ENCODE data around the gene NFKBIB.
A peak's percentile ranks its signal among the peaks of the same experiment; 100 is the strongest.

Gene NFKBIB

GRCh38 chr19:38928391-38929001, 28.7 kb downstream of the NFKBIB start:
- Histone ChIP-seq H2AFZ (ENCODE audit: low read length) (no peak overlapping the region), H3K36me3 (replicated peaks; ENCODE audit: insufficient read depth, low read length) (no peaks in the 10 kb centered on the region; the same call in 1 of the 2 replicates), H4K20me1 (ENCODE audit: insufficient read depth, low read length) (no peaks in the 10 kb centered on the region), H3K27ac (ENCODE audit: low read length) (no peak overlapping the region), H3K9me2 (replicated peaks; ENCODE audit: insufficient read depth, low read length) (no peaks in the 10 kb centered on the region), H3K4me1 (ENCODE audit: low read length) (peaks cover 8% of the 10 kb centered on the region; the same call in 1 of the 2 replicates), H3K4me2 (ENCODE audit: low read depth, low read length) (no peak overlapping the region), H3K9me3 (replicated peaks; ENCODE audit: insufficient read depth, low read length) (no peaks in the 10 kb centered on the region), H3K9ac (ENCODE audit: low read length) (no peak overlapping the region), H3K4me3 (ENCODE audit: low read length) (no peak overlapping the region), H3K79me2 (ENCODE audit: low read length) (peaks cover 32% of the 10 kb centered on the region), H3F3A (ENCODE audit: insufficient read depth, low read length) (no peaks in the 10 kb centered on the region), H3K27me3 (replicated peaks; ENCODE audit: insufficient read depth, low read length) (no peaks in the 10 kb centered on the region)
- TF ChIP-seq EZH2phosphoT487 (IDR thresholded peaks at IDR 0.05; ENCODE audit: low read length) (no peak), EZH2 (optimal IDR thresholded peaks at IDR 0.05; ENCODE audit: low read depth, low read length) (no peak), CTCF (IDR thresholded peaks at IDR 0.05; ENCODE audit: low read length) (no peak)
- no peak for DNase-seq

GRCh38 chr19:38929929-38930775, 30.4 kb downstream of the NFKBIB start, which contains the start of gene SARS2:
Gene SARS2, minus strand, starts transcription at chr19:38930763. Its CDS starts 27 bp downstream, at chr19:38930736.
- H2AFZ ChIP-seq (ENCODE audit: low read length) = peak within 1 kb of the TSS; percentile 91
- H3K9ac ChIP-seq (ENCODE audit: low read length) = peak within 1 kb of the TSS; percentile 95
- no peaks in the 10 kb centered on the region for H3F3A ChIP-seq (ENCODE audit: insufficient read depth, low read length)
- H3K4me1 ChIP-seq (ENCODE audit: low read length) = peaks cover 8% of the 10 kb centered on the region; the same call in 1 of the 2 replicates
- TF ChIP-seq EZH2 (optimal IDR thresholded peaks at IDR 0.05; ENCODE audit: low read depth, low read length) = no peak
- peak; percentile 99 for TF ChIP-seq CTCF (IDR thresholded peaks at IDR 0.05; ENCODE audit: low read length)
- peak within 1 kb of the TSS; percentile 89 for H3K4me2 ChIP-seq (ENCODE audit: low read depth, low read length)
- H4K20me1 ChIP-seq (ENCODE audit: insufficient read depth, low read length) = no peaks in the 10 kb centered on the region
- H3K9me2 ChIP-seq (replicated peaks; ENCODE audit: insufficient read depth, low read length) = no peaks in the 10 kb centered on the region
- no peaks in the 10 kb centered on the region for H3K9me3 ChIP-seq (replicated peaks; ENCODE audit: insufficient read depth, low read length)
- peak within 1 kb of the TSS; percentile 98 for H3K4me3 ChIP-seq (ENCODE audit: low read length)
- H3K27ac ChIP-seq (ENCODE audit: low read length) = peak within 1 kb of the TSS; percentile 76
- peak; percentile 95 for DNase-seq
- peaks cover 32% of the 10 kb centered on the region for H3K79me2 ChIP-seq (ENCODE audit: low read length)
- no peaks in the 10 kb centered on the region for H3K27me3 ChIP-seq (replicated peaks; ENCODE audit: insufficient read depth, low read length)
- no peaks in the 10 kb centered on the region; the same call in 1 of the 2 replicates for H3K36me3 ChIP-seq (replicated peaks; ENCODE audit: insufficient read depth, low read length)

- H3K79me2 ChIP-seq (ENCODE audit: low read length) = peaks cover 32% of the 10 kb centered on the region
- peak within 1 kb of the TSS; percentile 89 for H3K4me2 ChIP-seq (ENCODE audit: low read depth, low read length)
- no peaks in the 10 kb centered on the region for H3K27me3 ChIP-seq (replicated peaks; ENCODE audit: insufficient read depth, low read length)
- H3K9me2 ChIP-seq (replicated peaks; ENCODE audit: insufficient read depth, low read length) = no peaks in the 10 kb centered on the region
- peak; percentile 99 for DNase-seq
- H3K27ac ChIP-seq (ENCODE audit: low read length) = peak within 1 kb of the TSS; percentile 76
- TF ChIP-seq CTCF (IDR thresholded peaks at IDR 0.05; ENCODE audit: low read length) = no peak
- TF ChIP-seq EZH2phosphoT487 (IDR thresholded peaks at IDR 0.05; ENCODE audit: low read length) = no peak
- no peak for TF ChIP-seq EZH2 (optimal IDR thresholded peaks at IDR 0.05; ENCODE audit: low read depth, low read length)
- H3K9ac ChIP-seq (ENCODE audit: low read length) = peak within 1 kb of the TSS; percentile 95
- H4K20me1 ChIP-seq (ENCODE audit: insufficient read depth, low read length) = no peaks in the 10 kb centered on the region
- H3K9me3 ChIP-seq (replicated peaks; ENCODE audit: insufficient read depth, low read length) = no peaks in the 10 kb centered on the region
- H3K36me3 ChIP-seq (replicated peaks; ENCODE audit: insufficient read depth, low read length) = no peaks in the 10 kb centered on the region; the same call in 1 of the 2 replicates
- H3K4me1 ChIP-seq (ENCODE audit: low read length) = peaks cover 8% of the 10 kb centered on the region; the same call in 1 of the 2 replicates
- H3F3A ChIP-seq (ENCODE audit: insufficient read depth, low read length) = no peaks in the 10 kb centered on the region
- peak within 1 kb of the TSS; percentile 98 for H3K4me3 ChIP-seq (ENCODE audit: low read length)
- H2AFZ ChIP-seq (ENCODE audit: low read length) = peak within 1 kb of the TSS; percentile 91
Observed at GRCh38 chr19:38930776-38931520, 31.2 kb downstream of the NFKBIB start, which contains the start of gene MRPS12. Gene MRPS12, plus strand, starts transcription at chr19:38930944. Its CDS starts 351 bp downstream, at chr19:38931295.
